Loucy (cell line): ENCODE data around the gene GIMAP1.

Source experiments
- H2AFZ ChIP-seq: fragments of 200-600 bp; sonication (generic); 2 replicates; pipeline ENCODE4 v1.6.0; 2016; ENCODE audit warnings: antibody characterized with exemption, mild to moderate bottlenecking, low read length, moderate library complexity
- H3F3A ChIP-seq: fragments of 200-600 bp; 2 replicates; pipeline ENCODE4 v1.6.0; 2016; ENCODE audit warnings: antibody characterized with exemption, low read depth, mild to moderate bottlenecking
- H3K27me3 ChIP-seq: fragments of 200-600 bp; sonication (generic); 2 replicates; pipeline ENCODE4 v1.6.1; 2014; ENCODE audit warnings: low read length, mild to moderate bottlenecking; ENCODE audit not compliant: insufficient read depth, poor library complexity, severe bottlenecking
- H3K36me3 ChIP-seq: fragments of 200-600 bp; sonication (generic); 2 replicates; pipeline ENCODE4 v1.6.1; 2016; ENCODE audit warnings: low read length; ENCODE audit not compliant: insufficient read depth
- H3K4me1 ChIP-seq: fragments of 200-600 bp; sonication (generic); 2 replicates; pipeline ENCODE4 v1.5.1; 2014; ENCODE audit warnings: low read length, mild to moderate bottlenecking; ENCODE audit not compliant: insufficient read depth, poor library complexity, severe bottlenecking
- H3K4me2 ChIP-seq: fragments of 200-600 bp; sonication (generic); 2 replicates; pipeline ENCODE4 v1.6.0; 2014; ENCODE audit warnings: antibody characterized with exemption, low read length, low read depth, mild to moderate bottlenecking; ENCODE audit not compliant: poor library complexity, severe bottlenecking
- H3K4me3 ChIP-seq: fragments of 200-600 bp; sonication (generic); 2 replicates; pipeline ENCODE4 v1.5.1; 2014; ENCODE audit warnings: low read length, mild to moderate bottlenecking, mixed read lengths; ENCODE audit not compliant: poor library complexity, severe bottlenecking
- H3K79me2 ChIP-seq: fragments of 200-600 bp; sonication (generic); 2 replicates; pipeline ENCODE4 v1.6.1; 2014; ENCODE audit warnings: low read length; ENCODE audit not compliant: insufficient read depth
- H3K9ac ChIP-seq: fragments of 200-600 bp; sonication (generic); 2 replicates; pipeline ENCODE4 v1.6.0; 2014; ENCODE audit warnings: mild to moderate bottlenecking, low read depth, low read length, moderate library complexity; ENCODE audit not compliant: poor library complexity, severe bottlenecking
- H3K9me2 ChIP-seq: fragments of 200-600 bp; sonication (generic); replicated peaks from 2 replicates; pipeline ENCODE4 v1.6.1; 2016; ENCODE audit warnings: low read depth, low read length, mixed read lengths
- H3K9me3 ChIP-seq: fragments of 200-600 bp; sonication (generic); 2 replicates; pipeline ENCODE4 v1.6.1; 2014; ENCODE audit warnings: mild to moderate bottlenecking, antibody characterized with exemption, low read length, low read depth; ENCODE audit not compliant: insufficient read depth
- H4K20me1 ChIP-seq: fragments of 200-600 bp; sonication (generic); 2 replicates; pipeline ENCODE4 v1.6.0; 2014; ENCODE audit warnings: antibody characterized with exemption, low read length, mild to moderate bottlenecking; ENCODE audit not compliant: insufficient read depth, poor library complexity, severe bottlenecking
- EZH2phosphoT487 ChIP-seq: fragments of 200-600 bp; IDR thresholded peaks from 2 replicates; pipeline ENCODE4 v1.6.1; 2018; ENCODE audit warnings: antibody characterized with exemption, mild to moderate bottlenecking, moderate library complexity, borderline replicate concordance
- TF ChIP-seq, protein P1 (sequence below): fragments of 200-600 bp; sonication (generic); conservative IDR thresholded peaks from 2 replicates; pipeline ENCODE4 v1.5.1; 2014; ENCODE audit warnings: mild to moderate bottlenecking, antibody characterized with exemption, low read length

GIMAP1 gene

DNA sequence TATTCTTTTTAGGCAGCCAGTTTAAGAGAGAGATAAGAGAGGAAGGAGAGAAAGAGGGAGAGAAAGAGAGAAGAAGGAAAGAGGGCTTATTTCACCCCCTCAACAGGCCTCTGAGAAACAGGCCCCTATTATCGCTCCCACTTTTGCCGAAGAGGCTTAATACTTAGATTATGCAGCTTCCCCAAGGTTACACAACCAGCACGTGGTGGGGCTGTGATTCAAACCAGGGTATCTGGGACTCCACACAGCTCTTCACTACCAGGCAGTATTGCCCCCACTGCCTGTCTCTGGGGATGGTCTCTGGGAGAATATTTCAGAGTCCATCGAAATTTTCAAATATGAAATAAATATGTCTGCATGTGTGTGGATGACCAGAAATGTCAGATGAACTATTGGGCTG is 3.0 kb downstream of the GIMAP1 start:
- TF ChIP-seq, protein P1, sequence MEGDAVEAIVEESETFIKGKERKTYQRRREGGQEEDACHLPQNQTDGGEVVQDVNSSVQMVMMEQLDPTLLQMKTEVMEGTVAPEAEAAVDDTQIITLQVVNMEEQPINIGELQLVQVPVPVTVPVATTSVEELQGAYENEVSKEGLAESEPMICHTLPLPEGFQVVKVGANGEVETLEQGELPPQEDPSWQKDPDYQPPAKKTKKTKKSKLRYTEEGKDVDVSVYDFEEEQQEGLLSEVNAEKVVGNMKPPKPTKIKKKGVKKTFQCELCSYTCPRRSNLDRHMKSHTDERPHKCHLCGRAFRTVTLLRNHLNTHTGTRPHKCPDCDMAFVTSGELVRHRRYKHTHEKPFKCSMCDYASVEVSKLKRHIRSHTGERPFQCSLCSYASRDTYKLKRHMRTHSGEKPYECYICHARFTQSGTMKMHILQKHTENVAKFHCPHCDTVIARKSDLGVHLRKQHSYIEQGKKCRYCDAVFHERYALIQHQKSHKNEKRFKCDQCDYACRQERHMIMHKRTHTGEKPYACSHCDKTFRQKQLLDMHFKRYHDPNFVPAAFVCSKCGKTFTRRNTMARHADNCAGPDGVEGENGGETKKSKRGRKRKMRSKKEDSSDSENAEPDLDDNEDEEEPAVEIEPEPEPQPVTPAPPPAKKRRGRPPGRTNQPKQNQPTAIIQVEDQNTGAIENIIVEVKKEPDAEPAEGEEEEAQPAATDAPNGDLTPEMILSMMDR, result no peak
- no peak for TF ChIP-seq EZH2phosphoT487
- peak overlapping the region; percentile 84 for H3K4me2 ChIP-seq
- H3F3A ChIP-seq, result no peaks in the 10 kb centered on the region
- no peaks in the 10 kb centered on the region for H3K9me3 ChIP-seq
- H3K79me2 ChIP-seq, result peaks cover 57% of the 10 kb centered on the region
- no peaks in the 10 kb centered on the region for H3K9me2 ChIP-seq
- H3K4me1 ChIP-seq, result peaks cover 61% of the 10 kb centered on the region
- no peaks in the 10 kb centered on the region for H4K20me1 ChIP-seq
- no peak overlapping the region for H2AFZ ChIP-seq
- H3K4me3 ChIP-seq, result peak overlapping the region; percentile 77
- H3K9ac ChIP-seq, result peak overlapping the region; percentile 88
- H3K36me3 ChIP-seq, result peaks cover 9% of the 10 kb centered on the region; the same call in 1 of the 2 replicates
- H3K27me3 ChIP-seq, result no peaks in the 10 kb centered on the region

DNA sequence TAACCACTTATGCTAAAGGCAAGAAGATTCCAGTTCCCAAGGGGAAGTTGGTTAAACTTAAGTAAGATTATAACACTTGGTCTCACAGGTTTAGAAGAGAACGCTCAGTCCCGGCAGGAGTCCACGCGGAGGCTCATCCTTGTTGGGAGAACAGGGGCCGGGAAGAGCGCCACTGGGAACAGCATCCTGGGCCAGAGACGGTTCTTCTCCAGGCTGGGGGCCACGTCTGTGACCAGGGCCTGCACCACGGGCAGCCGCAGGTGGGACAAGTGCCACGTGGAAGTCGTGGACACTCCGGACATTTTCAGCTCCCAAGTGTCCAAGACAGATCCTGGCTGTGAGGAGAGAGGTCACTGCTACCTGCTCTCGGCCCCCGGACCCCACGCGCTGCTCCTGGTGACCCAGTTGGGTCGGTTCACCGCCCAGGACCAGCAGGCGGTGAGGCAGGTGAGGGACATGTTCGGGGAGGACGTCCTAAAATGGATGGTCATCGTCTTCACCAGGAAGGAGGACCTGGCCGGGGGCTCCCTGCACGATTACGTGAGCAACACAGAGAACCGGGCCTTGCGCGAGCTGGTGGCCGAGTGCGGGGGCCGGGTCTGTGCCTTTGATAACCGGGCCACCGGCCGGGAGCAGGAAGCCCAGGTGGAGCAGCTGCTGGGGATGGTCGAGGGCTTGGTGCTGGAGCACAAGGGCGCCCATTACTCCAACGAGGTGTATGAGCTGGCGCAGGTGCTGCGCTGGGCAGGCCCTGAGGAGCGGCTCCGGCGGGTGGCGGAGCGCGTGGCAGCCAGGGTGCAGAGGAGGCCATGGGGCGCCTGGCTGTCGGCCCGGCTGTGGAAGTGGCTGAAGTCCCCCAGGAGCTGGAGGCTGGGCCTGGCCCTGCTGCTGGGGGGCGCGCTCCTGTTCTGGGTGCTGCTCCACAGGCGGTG is 3.8 kb downstream of the GIMAP1 start:
- H3K4me2 ChIP-seq, result peak overlapping the region; percentile 84
- no peaks in the 10 kb centered on the region for H3F3A ChIP-seq
- peaks cover 57% of the 10 kb centered on the region for H3K79me2 ChIP-seq
- no peak overlapping the region for H3K9ac ChIP-seq
- no peak overlapping the region for H2AFZ ChIP-seq
- peaks cover 9% of the 10 kb centered on the region; the same call in 1 of the 2 replicates for H3K36me3 ChIP-seq
- H3K4me3 ChIP-seq, result no peak overlapping the region
- no peaks in the 10 kb centered on the region for H3K9me3 ChIP-seq
- H3K4me1 ChIP-seq, result peaks cover 57% of the 10 kb centered on the region
- no peaks in the 10 kb centered on the region for H3K27me3 ChIP-seq
- no peaks in the 10 kb centered on the region for H4K20me1 ChIP-seq
- H3K9me2 ChIP-seq, result no peaks in the 10 kb centered on the region
- TF ChIP-seq EZH2phosphoT487, result no peak
- TF ChIP-seq, protein P1, result no peak

DNA sequence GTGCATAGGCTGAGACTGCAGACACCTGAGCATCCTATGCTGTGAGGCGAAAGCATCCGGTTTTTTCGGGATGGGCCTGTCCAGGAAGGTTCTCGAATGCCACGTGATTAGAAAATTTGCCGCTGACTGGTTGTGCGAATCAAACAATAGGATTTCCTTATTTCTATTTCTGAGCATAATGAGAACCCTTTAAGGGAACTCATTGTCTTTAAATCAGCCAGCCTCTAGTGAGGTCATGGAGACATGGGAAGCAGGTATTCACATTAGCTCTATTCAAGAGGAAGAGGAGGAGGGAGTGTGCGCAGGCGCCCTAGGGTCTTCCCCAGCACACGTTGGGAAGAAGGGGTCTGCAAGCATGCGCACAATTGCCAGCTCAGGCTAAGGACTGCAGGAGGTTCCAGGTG is 5.6 kb downstream of the GIMAP1 start:
- H3K4me2 ChIP-seq, result peak overlapping the region; percentile 40
- H3K36me3 ChIP-seq, result peaks cover 9% of the 10 kb centered on the region; the same call in 1 of the 2 replicates

More for the DNA sequence above, 5.6 kb downstream of the GIMAP1 start:
- H3K4me3 ChIP-seq, result no peak overlapping the region
- H3K27me3 ChIP-seq, result no peaks in the 10 kb centered on the region
- no peaks in the 10 kb centered on the region for H4K20me1 ChIP-seq
- no peaks in the 10 kb centered on the region for H3F3A ChIP-seq
- no peaks in the 10 kb centered on the region for H3K9me2 ChIP-seq
- no peak overlapping the region for H2AFZ ChIP-seq
- H3K4me1 ChIP-seq, result peaks cover 47% of the 10 kb centered on the region
- peaks cover 51% of the 10 kb centered on the region for H3K79me2 ChIP-seq
- TF ChIP-seq, protein P1, result no peak
- TF ChIP-seq EZH2phosphoT487, result no peak
- H3K9ac ChIP-seq, result no peak overlapping the region
- H3K9me3 ChIP-seq, result peaks cover 4% of the 10 kb centered on the region; the same call in 1 of the 2 replicates
